Pancreas (tissue), 10 donors: ENCODE data around the gene SCD5. TPM values are rescaled to one million over a fixed set of nuclear protein-coding genes. Genes with fewer than 3 reads are reported as not detected.

ENCODE experiments used
- ATAC-seq, 4 donors: fragments of 200-7000 bp; cut with Tn5 transposase; one replicate each; pipeline versions ENCODE4 v1.8.0 to v1.9.1; 2020; ENCODE audit warnings: mild to moderate bottlenecking in 4 of 4, moderate library complexity in 4 of 4
- DNase-seq, 6 donors: peaks; one replicate each; pipeline ENCODE4 v3.0.0-alpha.2; 2020
- FAIRE-seq: peaks from 2 replicates; lab custom pipeline; 2012; peaks lifted over from hg19 to GRCh38; lab: Jason Lieb, UNC
- H3K27ac ChIP-seq, 4 donors: fragments of 200-600 bp; sonication (generic); 1 replicate in 3 of 4; 2 replicates in 1 of 4; pipeline versions ENCODE4 v1.5.0 to v1.8.0; 2020
- H3K27me3 ChIP-seq, 4 donors: fragments of 200-600 bp; one replicate each; pipeline ENCODE4 v1.8.0; 2021
- H3K36me3 ChIP-seq, 3 donors: fragments of 200-600 bp; sonication (generic) in 1 of 3; one replicate each; pipeline versions ENCODE4 v1.5.0 to v1.8.0; 2020 to 2021
- H3K4me1 ChIP-seq, 3 donors: fragments of 200-600 bp; one replicate each; pipeline ENCODE4 v1.8.0; 2021
- H3K4me3 ChIP-seq, 4 donors: fragments of 200-600 bp; sonication (generic) in 2 of 4; one replicate each; pipeline versions ENCODE4 v1.5.0 to v1.8.0; 2020 to 2021
- H3K9me3 ChIP-seq, 4 donors: fragments of 200-600 bp; one replicate each; pipeline ENCODE4 v1.8.0; 2021
- CTCF ChIP-seq, 4 donors: fragments of 200-600 bp; sonication (generic) in 3 of 4; IDR thresholded peaks; one replicate each; pipeline versions ENCODE4 v1.5.0 to v1.8.0; 2021; ENCODE audit warnings: antibody characterized with exemption in 4 of 4
- WGBS, 2 donors: extraction: QIAGEN DNeasy Blood & Tissue Kit; methylation state at CpG; one replicate each; pipeline ENCODE4 v1.1.7; 2013; 5-methylcytosine and 5-hydroxymethylcytosine counted together
- intact Hi-C, 3 donors: fragments of 100-400 bp; cut with DNase I; formaldehyde crosslinking; loops; one replicate each; pipeline versions ENCODE4 v1.11.1 to v1.14.2; 2022
- polyA plus RNA-seq, 2 donors: library from polyadenylated mRNA; stranded (reverse); fragments of 200-250 nt; gene quantifications; one replicate each; pipeline ENCODE4 v1.2.3, GENCODE V29; 2013
- total RNA-seq, 6 donors: library from RNA; stranded (reverse); fragmentation: NEBNext Ultra II Directional in 4 of 6; extraction: Animal tissue kit (Norgen Biotek cat#: 25700) in 4 of 6; gene quantifications; one replicate each; pipeline versions ENCODE4 v1.2.1 to v1.2.4, GENCODE V29; 2021 to 2023
- donor health status: healthy with polysubstance abuse.
- donor health status: DM: no; HTN: no; CAD: no; lungs with moderate emphysema.
- donor health status: DM: no; HTN: no; CAD: no.
- donor health status: control.
- donor health status: control.
- donor health status: Bipolar disorder and iron deficiency.
- donor health status: DM: yes; HTN: yes; CAD: no.
- donor health status: DM: no; HTN: no; CAD: no.
- donor health status: DM: no; HTN: no; CAD: no.
- donor health status: DM: yes; HTN: yes; CAD: no.

SCD5 gene
- total and polyA plus RNA-seq, 8 donors = 19.1 to 58.3 (median 31.3) TPM

- Histone ChIP-seq H3K27me3 (no peaks in the 10 kb centered on the region), H3K4me3 (no peak overlapping the region), H3K27ac (no peak overlapping the region), H3K4me1 (no peaks in the 10 kb centered on the region), H3K9me3 (no peaks in the 10 kb centered on the region), H3K36me3 (no peaks in the 10 kb centered on the region)
- ATAC-seq = peak in 2 of 4 donors; percentile 79 to 81
- intact Hi-C loops = no loop called here
- FAIRE-seq = no peak
- no peak for DNase-seq
- 84 to 91% methylated on average over 6 of the region's 6 CpGs for WGBS, 2 donors
- no peak for TF ChIP-seq CTCF (IDR thresholded peaks at IDR 0.05)
Observed at GRCh38 chr4:82661181-82661992, 137.2 kb downstream of the SCD5 start.

GRCh38 chr4:82652062-82652461, 146.5 kb downstream of the SCD5 start:
- no peak for FAIRE-seq
- Histone ChIP-seq H3K9me3 (no peaks in the 10 kb centered on the region), H3K27me3 (no peaks in the 10 kb centered on the region), H3K27ac (peak overlapping the region in 1 of 4 donors; percentile 20), H3K36me3 (no peaks in the 10 kb centered on the region), H3K4me1 (peaks cover 0 to 9% (median 0%) of the 10 kb centered on the region in 3 donors), H3K4me3 (no peak overlapping the region)
- intact Hi-C loops = no loop called here
- WGBS, 2 donors = 19 to 25% methylated on average over 4 of the region's 4 CpGs
- DNase-seq = no peak
- TF ChIP-seq CTCF (IDR thresholded peaks at IDR 0.05) = no peak
- peak; percentile 13 to 78 (median 66) for ATAC-seq

GRCh38 chr4:82650868-82651267, 147.7 kb downstream of the SCD5 start:
- DNase-seq (no peak), FAIRE-seq (peak; percentile 54), ATAC-seq (no peak)
- intact Hi-C loops = no loop called here
- Histone ChIP-seq H3K27me3 (no peaks in the 10 kb centered on the region), H3K9me3 (no peaks in the 10 kb centered on the region), H3K4me3 (no peak overlapping the region), H3K27ac (no peak overlapping the region), H3K36me3 (no peaks in the 10 kb centered on the region), H3K4me1 (peaks cover 0 to 9% (median 0%) of the 10 kb centered on the region in 3 donors)
- no peak for TF ChIP-seq CTCF (IDR thresholded peaks at IDR 0.05)

GRCh38 chr4:82648356-82648755, 150.2 kb downstream of the SCD5 start:
- Histone ChIP-seq H3K9me3 (no peaks in the 10 kb centered on the region), H3K27ac (no peak overlapping the region), H3K4me3 (no peak overlapping the region), H3K27me3 (no peaks in the 10 kb centered on the region), H3K4me1 (peaks cover 0 to 9% (median 0%) of the 10 kb centered on the region in 3 donors), H3K36me3 (no peaks in the 10 kb centered on the region)
- no peak for TF ChIP-seq CTCF (IDR thresholded peaks at IDR 0.05)
- WGBS, 2 donors = 62 to 67% methylated on average over 3 of the region's 3 CpGs
- FAIRE-seq (no peak), ATAC-seq (no peak), DNase-seq (no peak)
- intact Hi-C loops = no loop called here

GRCh38 chr4:82645936-82646565, 152.5 kb downstream of the SCD5 start:
- FAIRE-seq = no peak
- no peak for TF ChIP-seq CTCF (IDR thresholded peaks at IDR 0.05)
- no peak overlapping the region for H3K27ac ChIP-seq
- H3K27me3 ChIP-seq = no peaks in the 10 kb centered on the region
- 64 to 66% methylated on average over 5 of the region's 5 CpGs for WGBS, 2 donors
- H3K36me3 ChIP-seq = no peaks in the 10 kb centered on the region
- intact Hi-C loops = no loop called here
- no peak for ATAC-seq
- DNase-seq = no peak
- H3K4me1 ChIP-seq = no peaks in the 10 kb centered on the region
- no peaks in the 10 kb centered on the region for H3K9me3 ChIP-seq
- H3K4me3 ChIP-seq = no peak overlapping the region
